Uterus (tissue), 4 donors: Measurements from ENCODE around the gene MID1. TPM values are rescaled to one million over a fixed set of nuclear protein-coding genes. Genes with fewer than 3 reads are reported as not detected.

Experiments
- DNase-seq, 2 donors: peaks; one replicate each; pipeline ENCODE4 v3.0.0-alpha.2; 2019 to 2020
- H3K27ac ChIP-seq, 2 donors: fragments of 200-600 bp; sonication (generic); 1 replicate in 1 of 2; 2 replicates in 1 of 2; pipeline ENCODE4 v1.5.1; 2016 to 2018
- H3K27me3 ChIP-seq, 2 donors: fragments of 200-600 bp; sonication (generic); one replicate each; pipeline ENCODE4 v1.5.1; 2018 to 2019; ENCODE audit warnings: control low read depth in 1 of 2
- H3K36me3 ChIP-seq, 2 donors: fragments of 200-600 bp; sonication (generic); one replicate each; pipeline ENCODE4 v1.5.1; 2019; ENCODE audit warnings: control low read depth in 1 of 2
- H3K4me1 ChIP-seq, 2 donors: fragments of 200-600 bp; sonication (generic); one replicate each; pipeline ENCODE4 v1.5.1; 2018 to 2019; ENCODE audit warnings: control low read depth in 1 of 2
- H3K4me3 ChIP-seq, 2 donors: fragments of 200-600 bp; sonication (generic); 1 replicate in 1 of 2; 2 replicates in 1 of 2; pipeline ENCODE4 v1.5.1; 2018 to 2019; ENCODE audit warnings: mild to moderate bottlenecking in 1 of 2
- H3K9me3 ChIP-seq, 2 donors: fragments of 200-600 bp; sonication (generic); one replicate each; pipeline ENCODE4 v1.5.1; 2019; ENCODE audit warnings: control low read depth in 1 of 2
- CTCF ChIP-seq, 4 experiments: fragments of 200-600 bp in 2 of 4; fragments of 450-650 bp in 2 of 4; sonication (generic) in 2 of 4; IDR thresholded peaks; one replicate each; pipeline ENCODE4 v1.5.1; 2016 to 2019; ENCODE audit warnings: antibody characterized with exemption in 4 of 4, mild to moderate bottlenecking in 2 of 4, moderate library complexity in 1 of 4
- POLR2A ChIP-seq, 2 donors: fragments of 450-650 bp; IDR thresholded peaks; one replicate each; pipeline ENCODE4 v1.6.1; 2016; ENCODE audit warnings: antibody characterized with exemption in 2 of 2, mild to moderate bottlenecking in 1 of 2, moderate library complexity in 1 of 2
- intact Hi-C: fragments of 100-400 bp; cut with DNase I; formaldehyde crosslinking; loops from one replicate; pipeline ENCODE4 v1.15.1; 2023; ENCODE audit warnings: low total_unique reads
- total RNA-seq, 4 donors: library from RNA; depleted of rRNA in 3 of 4; stranded (reverse); fragments of >200 nt in 3 of 4; gene quantifications; one replicate each; pipeline versions ENCODE4 v1.1.0 to v1.2.4, GENCODE V29; 2014 to 2023
- donor health status: DM: yes; HTN: yes; CAD: no.

MID1 gene
- total RNA-seq, 4 donors from 2014 or later = 9.1 to 29.2 (median 18.8) TPM

- Histone ChIP-seq H3K4me3 (no peak overlapping the region), H3K4me1 (no peaks in the 10 kb centered on the region), H3K27ac (no peak overlapping the region), H3K9me3 (no peaks in the 10 kb centered on the region), H3K36me3 (no peaks in the 10 kb centered on the region), H3K27me3 (no peaks in the 10 kb centered on the region)
- no peak for DNase-seq
- intact Hi-C loops = no loop called here
- TF ChIP-seq CTCF (IDR thresholded peaks at IDR 0.05) (no peak), POLR2A (IDR thresholded peaks at IDR 0.05) (no peak)
These were observed 100.6 kb downstream of the MID1 start for GRCh38 chrX:10519761-10520160.

- intact Hi-C loops = no loop called here
- no peak for DNase-seq
- no peak overlapping the region for H3K4me3 ChIP-seq
- no peak for TF ChIP-seq CTCF (IDR thresholded peaks at IDR 0.05)
- TF ChIP-seq POLR2A (IDR thresholded peaks at IDR 0.05) = no peak
- no peaks in the 10 kb centered on the region for H3K36me3 ChIP-seq
- no peaks in the 10 kb centered on the region for H3K9me3 ChIP-seq
- H3K27me3 ChIP-seq = no peaks in the 10 kb centered on the region
- H3K27ac ChIP-seq = no peak overlapping the region
- no peaks in the 10 kb centered on the region for H3K4me1 ChIP-seq
These were observed 101.1 kb downstream of the MID1 start for GRCh38 chrX:10519278-10519677.

- no peak overlapping the region for H3K27ac ChIP-seq
- no peak for DNase-seq
- H3K4me3 ChIP-seq = no peak overlapping the region
- H3K36me3 ChIP-seq = no peaks in the 10 kb centered on the region
- no peaks in the 10 kb centered on the region for H3K4me1 ChIP-seq
- H3K9me3 ChIP-seq = no peaks in the 10 kb centered on the region
- intact Hi-C loops = no loop called here
- no peaks in the 10 kb centered on the region for H3K27me3 ChIP-seq
- TF ChIP-seq POLR2A (IDR thresholded peaks at IDR 0.05) (no peak), CTCF (IDR thresholded peaks at IDR 0.05) (no peak)
These were observed 102.3 kb downstream of the MID1 start for GRCh38 chrX:10518073-10518472.

- H3K36me3 ChIP-seq = no peaks in the 10 kb centered on the region
- H3K4me3 ChIP-seq = no peak overlapping the region
- no peaks in the 10 kb centered on the region for H3K9me3 ChIP-seq
- no peak overlapping the region for H3K27ac ChIP-seq
- DNase-seq = no peak
- no peaks in the 10 kb centered on the region for H3K4me1 ChIP-seq
- intact Hi-C loops = no loop called here
- no peaks in the 10 kb centered on the region for H3K27me3 ChIP-seq
- TF ChIP-seq POLR2A (IDR thresholded peaks at IDR 0.05) = no peak
- no peak for TF ChIP-seq CTCF (IDR thresholded peaks at IDR 0.05)
These were observed 103.5 kb downstream of the MID1 start for GRCh38 chrX:10516781-10517322.

GRCh38 chrX:10514891-10515290, 105.5 kb downstream of the MID1 start:
- peak overlapping the region in 1 of 2 donors; percentile 45 for H3K27ac ChIP-seq
- intact Hi-C loops = no loop called here

More at GRCh38 chrX:10514891-10515290, 105.5 kb downstream of the MID1 start:
- Histone ChIP-seq H3K4me1 (no peaks in the 10 kb centered on the region), H3K4me3 (no peak overlapping the region), H3K27me3 (no peaks in the 10 kb centered on the region), H3K9me3 (no peaks in the 10 kb centered on the region), H3K36me3 (no peaks in the 10 kb centered on the region)
- TF ChIP-seq POLR2A (IDR thresholded peaks at IDR 0.05) = no peak
- TF ChIP-seq CTCF (IDR thresholded peaks at IDR 0.05) = no peak
- DNase-seq = no peak
